HepG2 (cell line): Measurements from ENCODE around the gene TRIM66.

Experiments used
- CTCF ChIP-seq: sonication (generic); formaldehyde crosslinking; IDR thresholded peaks from 2 replicates; pipeline ENCODE4 v1.5.0; 2020; ENCODE audit warnings: mild to moderate bottlenecking, missing genetic modification reagents, moderate library complexity
- ELF3 ChIP-seq: IDR thresholded peaks from 2 replicates; pipeline ENCODE4 v1.6.1; 2016; ENCODE audit warnings: missing genetic modification reagents, missing compliant biosample characterization
- EZH2 ChIP-seq: conservative IDR thresholded peaks from 2 replicates; pipeline ENCODE4 v1.6.1; 2012; ENCODE audit warnings: mild to moderate bottlenecking, low read depth, low read length, moderate library complexity
- FOXP1 ChIP-seq, 2 experiments: fragments of 450-650 bp in 1 of 2; IDR thresholded peaks; 2 replicates each; pipeline ENCODE4 v1.6.1; 2017 to 2018; ENCODE audit warnings: antibody characterized with exemption in 1 of 2
- POLR2A ChIP-seq, 2 experiments: IDR thresholded peaks; 2 replicates each; pipeline ENCODE4 v1.6.1; 2011; ENCODE audit warnings: low read depth in 2 of 2, low read length in 2 of 2, mild to moderate bottlenecking in 1 of 2, moderate library complexity in 1 of 2; ENCODE audit not compliant: insufficient read depth in 1 of 2
- POLR2AphosphoS5 ChIP-seq: IDR thresholded peaks from 2 replicates; pipeline ENCODE4 v1.6.1; 2012; ENCODE audit warnings: low read depth, low read length
- ZBTB44 ChIP-seq: sonication (generic); formaldehyde crosslinking; IDR thresholded peaks from 2 replicates; pipeline ENCODE4 v1.4.0; 2020; ENCODE audit warnings: missing genetic modification reagents
- ZC3H13 ChIP-seq: sonication (generic); formaldehyde crosslinking; IDR thresholded peaks from 2 replicates; pipeline ENCODE4 v1.8.1; 2023; ENCODE audit warnings: mild to moderate bottlenecking, missing genetic modification reagents, moderate library complexity
- TF ChIP-seq, protein P1 (sequence below): sonication (generic); formaldehyde crosslinking; IDR thresholded peaks from 2 replicates; pipeline ENCODE4 v1.4.0; 2020; ENCODE audit warnings: mild to moderate bottlenecking, missing genetic modification reagents

- TF ChIP-seq EZH2 (no peak), POLR2AphosphoS5 (no peak), CTCF (no peak), ELF3 (CRISPR knock-in tag) (no peak), ZC3H13 (CRISPR knock-in tag) (no peak), ZBTB44 (no peak), POLR2A (IDR thresholded peaks at IDR 0.05; ENCODE audit: insufficient read depth in 1 of 2, low read depth in 2 of 2, low read length in 2 of 2) (no peak), FOXP1 (IDR thresholded peaks at IDR 0.05) (no peak), FOXP1 (CRISPR knock-in tag; IDR thresholded peaks at IDR 0.05) (no peak)
- TF ChIP-seq, protein P1, sequence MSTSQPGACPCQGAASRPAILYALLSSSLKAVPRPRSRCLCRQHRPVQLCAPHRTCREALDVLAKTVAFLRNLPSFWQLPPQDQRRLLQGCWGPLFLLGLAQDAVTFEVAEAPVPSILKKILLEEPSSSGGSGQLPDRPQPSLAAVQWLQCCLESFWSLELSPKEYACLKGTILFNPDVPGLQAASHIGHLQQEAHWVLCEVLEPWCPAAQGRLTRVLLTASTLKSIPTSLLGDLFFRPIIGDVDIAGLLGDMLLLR (CRISPR knock-in tag): no peak
Observed at GRCh38 chr11:8597182-8597581, 85.3 kb downstream of the TRIM66 start.
